CD4-positive, alpha-beta T cell treated with Interferon gamma for 1 hour (primary cell): ENCODE measurements around the gene NOTCH4.
A peak's percentile ranks its signal among the peaks of the same experiment; 100 is the strongest.

Source experiments
- DNase-seq: peaks from one replicate; pipeline ENCODE4 v3.0.0-alpha.2; 2020

Gene NOTCH4

DNA sequence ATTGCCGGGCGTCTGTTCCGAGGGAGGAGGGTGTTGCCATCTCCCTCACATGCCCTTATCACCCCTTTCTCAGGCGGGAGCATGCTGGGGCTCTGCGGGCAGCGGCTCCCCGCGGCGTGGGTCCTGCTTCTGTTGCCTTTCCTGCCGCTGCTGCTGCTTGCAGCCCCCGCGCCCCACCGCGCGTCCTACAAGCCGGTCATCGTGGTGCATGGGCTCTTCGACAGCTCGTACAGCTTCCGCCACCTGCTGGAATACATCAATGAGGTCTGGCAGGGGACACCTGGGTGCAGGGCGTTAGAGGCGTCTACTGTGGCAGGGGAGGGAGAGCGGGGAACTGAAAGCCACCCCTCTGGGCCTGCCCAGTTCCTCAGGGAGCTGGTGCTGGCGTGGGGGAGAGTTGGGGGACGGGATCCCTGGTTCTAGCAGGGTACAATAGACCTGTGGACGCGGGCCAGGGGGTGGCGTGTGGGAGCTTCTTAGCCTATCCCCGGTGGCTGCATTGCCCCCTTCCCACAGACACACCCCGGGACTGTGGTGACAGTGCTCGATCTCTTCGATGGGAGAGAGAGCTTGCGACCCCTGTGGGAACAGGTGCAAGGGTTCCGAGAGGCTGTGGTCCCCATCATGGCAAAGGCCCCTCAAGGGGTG lies 69.2 kb downstream of the NOTCH4 start:
- DNase-seq, result peak; percentile 70

DNA sequence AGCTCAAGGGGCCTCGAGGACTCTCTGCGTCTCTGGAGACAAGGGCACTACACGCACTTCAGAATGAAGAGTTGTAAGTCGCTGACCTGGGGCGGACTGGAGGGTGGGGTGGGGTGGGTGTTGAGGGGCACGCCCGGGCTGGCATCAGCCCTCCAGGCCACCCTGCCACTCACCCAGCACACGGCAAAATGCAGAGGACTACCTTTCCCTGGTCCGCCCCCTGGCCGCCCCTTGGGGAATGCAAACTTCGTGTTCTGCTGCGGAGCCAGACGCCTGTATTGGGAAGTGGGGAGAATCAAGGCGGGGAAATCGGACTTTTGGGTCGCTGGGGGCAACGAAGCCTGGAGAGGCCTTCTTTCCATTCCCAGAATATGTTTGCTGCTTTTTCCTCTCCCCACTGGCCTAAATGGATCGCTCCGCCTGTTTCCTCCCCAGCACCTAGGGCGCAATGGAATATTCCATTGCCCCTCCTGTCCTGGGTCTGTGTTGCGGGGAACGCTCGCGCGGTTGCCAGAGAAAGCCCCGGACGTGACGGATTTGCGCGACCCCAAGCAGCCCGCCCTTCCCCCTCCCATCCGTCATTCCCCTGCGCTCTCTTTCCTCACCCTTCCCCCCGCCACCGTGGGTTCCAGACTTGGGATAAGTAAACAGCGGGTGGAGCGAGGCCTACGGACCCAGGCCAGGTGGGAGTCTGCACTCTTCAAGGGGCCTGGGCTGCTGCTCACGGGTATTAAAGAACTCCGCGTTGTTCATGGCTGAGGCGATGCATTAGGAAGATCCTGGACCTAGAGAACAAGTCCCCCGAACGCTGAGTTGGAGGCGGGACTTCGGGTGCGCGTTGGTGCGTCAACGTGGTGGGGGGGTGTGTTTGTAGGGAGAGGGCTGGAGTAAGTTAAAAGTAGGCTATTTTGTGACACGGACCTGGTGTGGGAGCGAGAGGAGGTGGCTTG lies 70.0 kb downstream of the NOTCH4 start, which contains the start of gene PPT2:
PPT2 (plus strand) TSS at position 578 of the 950 bp plus-strand sequence. CDS start 454 bp downstream, outside the sequence.
- peak; percentile 78 for DNase-seq

DNA sequence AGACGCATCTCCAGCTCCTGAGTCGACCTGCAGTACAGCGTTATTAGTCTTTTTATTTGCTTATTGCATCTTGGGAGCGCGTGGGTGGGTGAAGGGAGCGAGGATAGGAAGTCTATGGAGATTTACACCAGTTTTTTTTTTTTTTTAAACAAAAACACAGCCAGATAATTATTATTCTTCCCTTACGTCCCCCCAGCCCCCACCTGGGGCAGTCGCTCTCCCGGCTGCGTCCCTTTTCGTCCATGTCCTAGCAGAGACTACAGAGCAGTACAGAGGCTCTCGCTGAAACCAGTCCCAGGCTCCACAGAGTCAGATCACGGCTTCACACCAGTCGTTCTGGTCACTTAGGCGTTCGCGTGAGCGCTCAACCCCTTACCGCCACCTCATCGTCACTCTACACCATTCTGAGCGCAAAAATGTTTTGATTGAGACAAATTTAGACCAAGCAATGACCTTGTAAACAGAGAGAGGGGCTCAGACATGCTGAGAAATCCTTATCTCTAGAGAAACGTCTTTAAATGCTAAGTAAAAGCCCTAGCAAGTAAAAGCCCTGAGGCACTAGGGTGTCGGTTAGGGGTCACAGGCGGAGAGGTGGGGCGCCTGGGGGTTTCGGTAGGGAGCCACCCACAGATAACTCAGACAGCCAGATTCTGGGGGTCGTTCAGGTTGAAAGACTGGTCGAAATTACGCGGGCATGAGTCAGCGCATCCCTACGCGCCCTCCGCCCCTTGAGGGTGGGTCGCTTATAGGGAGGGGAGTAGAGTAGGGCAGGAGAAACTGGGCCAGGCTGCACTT lies 70.9 kb downstream of the NOTCH4 start:
- no peak for DNase-seq

DNA sequence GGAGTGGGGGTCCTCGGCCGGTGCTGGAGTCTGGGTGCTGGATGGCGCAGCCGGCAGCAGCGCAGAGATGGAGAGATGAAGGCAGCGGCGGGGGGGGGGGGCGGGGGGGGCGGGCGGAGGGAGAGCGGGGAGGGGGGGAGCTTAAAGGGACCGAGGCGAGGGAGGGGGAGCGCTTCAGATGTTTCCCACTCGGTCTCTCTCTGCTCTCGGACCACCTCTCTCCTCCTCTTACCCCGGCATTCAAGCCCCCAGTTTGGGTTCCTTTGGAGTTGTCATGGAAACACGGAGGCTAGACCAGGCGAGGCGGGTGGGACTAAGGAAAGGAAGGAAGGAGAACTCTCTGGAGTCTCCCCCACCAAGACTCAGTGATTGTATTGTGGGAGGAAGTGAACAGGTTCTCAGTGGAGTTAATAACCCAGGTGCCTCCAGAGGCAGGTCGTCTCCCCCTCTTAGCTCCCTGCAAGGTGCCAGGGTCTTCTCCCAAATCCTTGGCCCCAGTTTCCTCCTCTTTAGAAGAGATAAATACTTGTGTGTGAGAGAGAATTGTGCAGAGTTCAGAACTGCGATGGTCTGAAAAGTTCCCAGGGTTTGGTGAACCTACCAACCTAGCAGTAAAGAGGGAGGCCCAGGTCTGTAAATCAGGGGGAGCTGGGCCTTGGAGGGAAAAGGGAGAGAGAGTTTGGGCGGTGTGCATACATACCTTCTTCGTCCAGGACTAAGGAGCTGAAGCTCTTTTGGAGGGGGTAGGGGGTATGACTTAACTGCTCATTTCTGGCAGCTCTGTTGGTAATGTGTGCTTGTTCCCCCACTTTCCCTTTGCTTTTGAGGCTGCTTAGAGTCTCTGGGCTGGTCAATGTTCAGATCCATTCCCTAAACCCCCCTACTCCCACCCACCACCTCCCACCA lies 71.8 kb downstream of the NOTCH4 start, which contains the start of gene PRRT1:
PRRT1 (minus strand) TSS at position 77 of the 906 bp plus-strand sequence. CDS start 112 bp downstream, outside the sequence.
- DNase-seq, result no peak

DNA sequence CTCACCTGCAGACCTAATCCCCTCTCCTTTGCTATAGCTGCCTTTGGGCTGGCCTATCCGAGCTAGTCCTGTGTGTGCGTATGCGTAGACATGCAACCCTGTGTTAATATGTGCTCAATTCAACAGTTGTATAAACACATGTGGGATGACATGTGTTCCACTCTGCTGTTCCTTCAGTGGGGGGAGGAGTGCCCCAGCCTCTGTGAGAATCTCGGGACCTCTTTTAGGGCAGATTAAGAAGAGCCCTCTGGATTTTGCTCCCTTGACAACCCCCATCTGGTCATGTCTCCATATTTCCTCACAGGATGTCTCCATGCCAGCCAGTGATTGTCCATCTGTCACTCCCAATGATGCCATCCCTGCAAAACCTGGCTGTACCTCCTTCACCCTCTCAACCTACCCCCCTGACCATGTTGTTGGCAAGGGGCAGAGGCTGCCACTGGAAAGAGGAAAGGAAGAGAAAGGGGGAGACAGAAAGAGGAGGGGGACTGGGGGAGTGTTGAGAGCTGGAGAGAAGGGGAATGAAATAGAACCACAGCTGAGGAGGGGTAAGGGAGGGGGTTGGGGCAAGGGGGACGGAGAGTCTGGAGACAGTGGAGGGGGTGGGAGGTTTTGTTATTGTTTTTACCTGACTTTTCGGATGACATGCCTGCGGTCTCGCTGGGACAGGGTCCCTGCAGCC lies 72.5 kb downstream of the NOTCH4 start:
- DNase-seq, result no peak

DNA sequence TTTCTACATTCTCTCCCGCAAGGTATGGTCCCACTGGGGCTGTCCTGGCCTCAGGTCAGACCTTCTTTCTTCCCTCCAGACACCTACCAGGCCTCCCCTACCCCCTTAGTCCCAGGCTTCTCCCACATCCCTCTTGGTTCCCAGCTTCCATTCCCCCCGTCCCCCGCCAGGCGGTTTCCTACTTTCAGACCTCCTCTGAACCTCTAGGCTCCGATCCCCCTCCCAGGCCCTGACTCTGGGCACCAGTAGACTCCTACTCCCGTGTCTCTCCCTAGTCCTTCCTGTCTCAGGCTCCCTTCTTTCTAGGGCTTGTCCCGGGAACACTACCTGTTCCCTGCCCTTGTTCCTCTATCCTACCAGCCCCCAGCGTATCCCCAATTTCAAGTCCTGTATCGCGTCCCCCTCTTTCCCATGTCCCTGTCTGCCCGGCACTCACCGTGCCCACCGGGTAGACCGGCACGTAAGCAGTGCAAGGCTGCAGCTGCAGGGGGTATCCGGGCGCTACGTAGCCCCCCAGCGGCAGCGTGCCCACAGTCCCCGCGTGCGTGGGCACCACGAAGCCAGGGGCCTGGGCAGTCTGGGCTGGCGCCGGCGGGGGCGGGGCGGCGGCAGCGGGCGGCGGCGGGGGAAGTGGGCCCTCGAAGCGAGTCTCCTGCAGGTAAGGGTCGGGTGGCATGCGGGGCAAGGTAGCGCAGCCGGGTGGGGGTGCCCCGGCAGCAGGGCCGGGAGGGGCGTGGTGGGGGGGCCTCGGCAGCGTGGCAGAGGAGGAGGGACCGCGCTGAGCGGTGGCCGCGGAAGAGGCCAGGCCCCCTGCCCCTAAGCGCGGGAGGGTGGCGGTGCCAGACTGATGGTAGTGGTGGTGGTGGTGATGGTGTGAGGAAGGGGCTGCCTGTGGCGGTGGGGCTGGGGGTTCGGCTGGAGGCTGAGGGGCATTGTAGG lies 73.7 kb downstream of the NOTCH4 start:
- no peak for DNase-seq

DNA sequence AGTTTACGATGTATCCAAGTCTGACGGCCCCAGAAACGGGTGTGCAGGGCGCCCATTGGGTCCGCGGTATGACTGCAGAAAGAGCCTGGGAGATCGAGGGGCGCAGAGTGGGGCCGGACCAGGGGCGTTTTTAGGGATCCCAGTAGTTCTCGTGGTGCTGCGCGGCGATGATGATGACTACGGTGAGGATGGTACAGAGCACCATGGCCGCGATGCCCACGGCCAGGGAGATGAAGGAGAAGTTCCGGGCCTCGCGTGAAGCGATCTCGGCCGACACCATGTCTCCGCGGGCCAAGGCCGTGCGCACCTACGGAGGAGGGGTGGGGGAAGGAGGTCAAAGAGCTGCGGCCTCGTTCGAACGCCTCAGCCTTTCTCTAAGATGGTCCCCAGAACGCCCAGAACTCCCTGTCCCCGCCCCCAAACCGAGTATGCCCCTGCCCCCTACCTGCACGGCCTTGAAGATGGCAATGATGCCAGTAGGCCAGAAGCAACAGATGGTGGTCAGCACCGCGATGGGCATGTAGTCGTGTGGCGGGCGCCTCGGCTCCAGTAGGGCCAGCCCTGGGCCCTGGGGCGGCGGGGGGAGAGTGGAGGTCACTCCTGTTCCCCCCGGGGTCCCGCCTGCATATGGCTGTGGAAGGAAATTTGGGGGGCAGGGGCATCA lies 74.6 kb downstream of the NOTCH4 start:
- DNase-seq, result no peak

DNA sequence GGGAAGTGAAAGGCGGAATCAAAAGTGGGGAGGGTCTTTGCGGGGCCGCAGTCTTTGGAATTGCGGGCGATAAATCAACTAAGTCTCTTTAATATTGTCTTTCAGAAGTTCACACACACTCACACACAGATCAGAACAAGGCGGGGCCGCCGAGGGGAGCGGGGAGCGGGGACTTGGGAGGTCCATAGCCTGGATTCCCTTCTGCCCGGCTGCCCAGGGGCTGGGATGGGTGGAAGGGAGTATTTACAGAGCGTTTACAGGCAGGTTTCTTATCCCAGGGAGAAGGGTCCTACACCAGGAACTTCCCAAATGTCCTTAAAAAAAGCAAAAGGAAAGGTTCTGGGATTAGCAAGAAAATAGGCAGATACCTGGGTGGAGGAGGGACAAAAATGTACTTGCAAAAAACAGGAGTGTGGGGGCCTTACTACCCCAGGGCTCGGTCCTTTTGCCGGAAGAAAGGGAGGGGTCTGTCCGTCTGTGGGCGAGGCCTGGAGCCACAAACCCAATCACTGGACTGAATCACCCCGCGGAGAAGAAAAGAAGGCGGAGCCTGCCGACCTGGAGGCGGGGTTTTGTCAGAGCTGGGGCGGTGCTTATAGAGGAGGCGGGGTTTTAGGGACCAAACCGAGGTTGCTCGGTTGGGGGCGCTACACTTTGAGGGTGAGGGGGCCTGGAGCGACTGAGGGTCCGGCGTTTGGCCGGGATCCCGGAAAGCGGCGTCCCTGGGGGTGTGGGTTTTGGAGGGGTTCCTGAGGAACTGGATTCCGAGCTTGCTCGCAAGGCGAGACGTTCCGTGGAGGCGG lies 75.4 kb downstream of the NOTCH4 start:
- DNase-seq, result peak; percentile 78

DNA sequence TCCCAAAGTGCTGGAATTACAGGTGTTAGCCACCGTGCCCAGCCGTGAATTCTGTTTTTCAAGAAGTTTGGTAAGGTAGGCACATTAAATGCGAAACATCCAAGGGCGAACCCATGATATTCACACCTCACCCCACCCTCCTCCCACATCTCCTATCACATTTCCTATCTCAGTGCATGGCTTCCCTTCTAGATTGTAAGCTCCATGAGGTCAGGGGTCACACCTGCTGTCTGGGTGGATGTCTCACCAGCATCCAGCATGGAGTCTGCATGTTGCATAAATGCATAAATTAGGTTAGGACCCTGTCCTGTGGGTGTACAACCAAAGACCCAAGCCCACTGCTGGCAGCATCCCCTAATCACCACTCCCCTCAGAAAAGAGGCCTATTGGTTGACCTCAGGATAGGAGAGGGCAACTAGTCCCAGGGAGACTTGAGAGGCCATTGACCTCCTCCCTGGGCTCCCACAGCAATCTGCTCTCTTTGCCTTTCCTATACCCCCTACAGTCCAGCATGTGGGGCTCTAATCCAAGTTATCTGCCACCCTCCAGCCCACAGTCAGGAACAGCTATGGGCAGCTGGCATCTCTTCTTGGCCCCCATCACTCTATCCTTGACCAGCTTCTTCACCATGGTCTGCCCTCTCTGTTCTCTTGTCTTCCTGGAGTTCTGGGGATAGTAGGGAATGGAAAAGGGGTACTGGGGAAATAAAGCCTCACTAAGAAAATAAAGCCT lies 76.3 kb downstream of the NOTCH4 start:
- DNase-seq, result no peak

DNA sequence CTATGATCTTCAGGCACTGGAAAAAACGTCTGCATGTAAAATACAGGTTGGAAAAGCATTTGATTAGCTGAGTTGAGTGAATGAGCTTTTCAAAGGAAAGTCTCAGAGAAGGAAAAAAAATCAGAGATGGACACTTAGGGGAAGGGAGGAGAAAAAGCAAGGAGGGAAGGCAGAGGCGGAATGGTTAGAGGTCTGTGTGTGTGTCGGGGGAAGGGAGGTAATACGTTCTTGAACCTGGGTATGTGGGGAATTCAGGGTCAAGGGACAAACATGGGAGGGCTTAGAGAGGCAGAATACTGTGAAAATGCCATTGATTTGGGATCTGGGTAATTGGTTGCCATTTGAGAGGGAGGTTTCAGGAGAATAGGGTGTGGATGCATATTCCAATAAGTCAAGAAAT lies 77.2 kb downstream of the NOTCH4 start:
- no peak for DNase-seq

DNA sequence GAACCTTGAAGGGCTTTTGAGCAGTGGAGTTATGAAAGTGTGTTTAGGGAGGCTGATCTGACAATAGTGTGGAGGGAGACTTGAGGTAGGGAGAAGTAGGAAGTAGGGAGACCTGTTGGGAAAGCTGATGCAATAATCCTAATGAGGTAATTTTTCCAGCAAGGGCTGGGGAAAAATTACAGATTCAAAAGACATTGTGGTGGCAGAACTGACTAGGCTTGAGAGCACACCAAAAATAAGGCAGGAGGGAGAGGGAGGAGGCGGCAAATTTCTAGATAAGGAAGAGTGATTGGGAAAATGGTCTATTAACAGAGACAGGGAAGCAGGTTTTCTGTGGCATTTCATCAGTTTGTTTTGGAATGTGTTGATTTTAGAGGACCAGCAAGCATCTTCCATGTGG lies 77.6 kb downstream of the NOTCH4 start:
- DNase-seq, result no peak
